Upper lobe of left lung (tissue), 4 donors: Measurements from ENCODE around the gene LEPROT.

Experiments used
- POLR2A ChIP-seq, 4 donors: fragments of 450-650 bp; IDR thresholded peaks; one replicate each; pipeline ENCODE4 v1.5.1; 2016 to 2017; ENCODE audit warnings: antibody characterized with exemption in 4 of 4, mild to moderate bottlenecking in 2 of 4
- POLR2AphosphoS5 ChIP-seq, 2 donors: sonication (generic); formaldehyde crosslinking; IDR thresholded peaks; one replicate each; pipeline ENCODE4 v1.5.1; 2017; ENCODE audit warnings: antibody characterized with exemption in 2 of 2
- TF ChIP-seq, protein P1 (sequence below), 6 experiments: fragments of 450-650 bp in 4 of 6; fragments of 200-600 bp in 2 of 6; sonication (generic) in 2 of 6; IDR thresholded peaks; one replicate each; pipeline ENCODE4 v1.5.1; 2016 to 2019; ENCODE audit warnings: antibody characterized with exemption in 6 of 6

DNA sequence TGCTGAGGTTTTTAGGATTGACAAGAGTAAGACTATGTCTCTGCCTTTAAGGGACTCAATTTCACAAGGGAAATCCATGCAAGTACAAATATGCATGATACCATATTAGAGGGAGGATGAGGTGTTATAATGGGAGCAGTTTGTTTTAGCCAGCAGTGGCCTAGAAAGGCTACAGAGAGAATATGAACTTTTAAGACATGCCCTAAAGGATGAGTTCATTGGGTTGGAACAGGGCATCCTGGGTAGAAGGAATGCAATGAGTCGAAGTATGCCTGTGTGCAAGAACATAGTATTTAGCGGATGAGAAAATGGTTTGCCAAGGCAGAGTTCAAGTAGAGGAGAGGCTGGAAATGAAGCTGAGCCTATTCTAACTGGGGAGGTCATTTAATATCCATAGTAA is 32.6 kb upstream of the LEPROT start:
- TF ChIP-seq, protein P1, sequence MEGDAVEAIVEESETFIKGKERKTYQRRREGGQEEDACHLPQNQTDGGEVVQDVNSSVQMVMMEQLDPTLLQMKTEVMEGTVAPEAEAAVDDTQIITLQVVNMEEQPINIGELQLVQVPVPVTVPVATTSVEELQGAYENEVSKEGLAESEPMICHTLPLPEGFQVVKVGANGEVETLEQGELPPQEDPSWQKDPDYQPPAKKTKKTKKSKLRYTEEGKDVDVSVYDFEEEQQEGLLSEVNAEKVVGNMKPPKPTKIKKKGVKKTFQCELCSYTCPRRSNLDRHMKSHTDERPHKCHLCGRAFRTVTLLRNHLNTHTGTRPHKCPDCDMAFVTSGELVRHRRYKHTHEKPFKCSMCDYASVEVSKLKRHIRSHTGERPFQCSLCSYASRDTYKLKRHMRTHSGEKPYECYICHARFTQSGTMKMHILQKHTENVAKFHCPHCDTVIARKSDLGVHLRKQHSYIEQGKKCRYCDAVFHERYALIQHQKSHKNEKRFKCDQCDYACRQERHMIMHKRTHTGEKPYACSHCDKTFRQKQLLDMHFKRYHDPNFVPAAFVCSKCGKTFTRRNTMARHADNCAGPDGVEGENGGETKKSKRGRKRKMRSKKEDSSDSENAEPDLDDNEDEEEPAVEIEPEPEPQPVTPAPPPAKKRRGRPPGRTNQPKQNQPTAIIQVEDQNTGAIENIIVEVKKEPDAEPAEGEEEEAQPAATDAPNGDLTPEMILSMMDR (IDR thresholded peaks at IDR 0.05) = no peak
- TF ChIP-seq POLR2AphosphoS5 (IDR thresholded peaks at IDR 0.05) = no peak
- no peak for TF ChIP-seq POLR2A (IDR thresholded peaks at IDR 0.05)
